H9 (cell line): Measurements from ENCODE around the gene NPRL2. TPM values are rescaled to one million over a fixed set of nuclear protein-coding genes. Genes with fewer than 3 reads are reported as not detected.

ENCODE experiments used
- DNase-seq: peaks from one replicate; pipeline ENCODE4 v3.0.0-alpha.2; 2017
- H2AFZ ChIP-seq: one replicate; pipeline ENCODE4 v1.6.1; 2013; ENCODE audit warnings: mild to moderate bottlenecking, low read length, control low read depth, moderate library complexity
- H2AK5ac ChIP-seq: 2 replicates; pipeline ENCODE4 v1.6.1; 2013; ENCODE audit warnings: low read length, control low read depth, mixed read lengths; ENCODE audit not compliant: insufficient read length
- H2BK120ac ChIP-seq: one replicate; pipeline ENCODE4 v1.6.1; 2013; ENCODE audit warnings: low read depth, mild to moderate bottlenecking, low read length, control low read depth, inconsistent platforms; ENCODE audit not compliant: poor library complexity, severe bottlenecking
- H2BK12ac ChIP-seq: 2 replicates; pipeline ENCODE4 v1.6.1; 2013; ENCODE audit warnings: low read length, control low read depth, mixed read lengths, low read depth; ENCODE audit not compliant: insufficient read length
- H2BK15ac ChIP-seq: 2 replicates; pipeline ENCODE4 v1.6.1; 2013; ENCODE audit warnings: low read depth, low read length, control low read depth
- H2BK20ac ChIP-seq: one replicate; pipeline ENCODE4 v1.6.1; 2013; ENCODE audit warnings: low read depth, mild to moderate bottlenecking, low read length, control low read depth, inconsistent platforms; ENCODE audit not compliant: poor library complexity, severe bottlenecking
- H2BK5ac ChIP-seq: 2 replicates; pipeline ENCODE4 v1.6.1; 2013; ENCODE audit warnings: low read length, control low read depth, mixed read lengths; ENCODE audit not compliant: insufficient read length
- H3K14ac ChIP-seq: 2 replicates; pipeline ENCODE4 v1.6.1; 2013; ENCODE audit warnings: low read length, control low read depth; ENCODE audit not compliant: insufficient read depth
- H3K18ac ChIP-seq: 2 replicates; pipeline ENCODE4 v1.6.1; 2013; ENCODE audit warnings: low read depth, mild to moderate bottlenecking, mixed read lengths, low read length, control low read depth; ENCODE audit not compliant: insufficient read length
- H3K23ac ChIP-seq: 2 replicates; pipeline ENCODE4 v1.6.1; 2013; ENCODE audit warnings: low read length, control low read depth, mixed read lengths, low read depth; ENCODE audit not compliant: insufficient read length
- H3K23me2 ChIP-seq: 2 replicates; pipeline ENCODE4 v1.6.1; 2013; ENCODE audit warnings: low read depth, mild to moderate bottlenecking, mixed read lengths, low read length, control low read depth; ENCODE audit not compliant: insufficient read length, poor library complexity, severe bottlenecking
- H3K27ac ChIP-seq: 2 replicates; pipeline ENCODE4 v1.5.1; 2013; ENCODE audit warnings: low read length, control low read depth, mixed read lengths, low read depth; ENCODE audit not compliant: insufficient read length
- H3K27me3 ChIP-seq: 2 replicates; pipeline ENCODE4 v1.6.1; 2013; ENCODE audit warnings: low read length, control low read depth, inconsistent platforms; ENCODE audit not compliant: insufficient read depth
- H3K4ac ChIP-seq: 2 replicates; pipeline ENCODE4 v1.6.1; 2013; ENCODE audit warnings: low read depth, mild to moderate bottlenecking, control low read depth, inconsistent platforms, low read length, moderate library complexity
- H3K4me1 ChIP-seq: 2 replicates; pipeline ENCODE4 v1.6.1; 2013; ENCODE audit warnings: low read length, control low read depth, inconsistent platforms; ENCODE audit not compliant: insufficient read depth
- H3K4me2 ChIP-seq: 2 replicates; pipeline ENCODE4 v1.6.1; 2013; ENCODE audit warnings: low read length, control low read depth, mixed read lengths; ENCODE audit not compliant: insufficient read length, insufficient read depth
- H3K56ac ChIP-seq: 2 replicates; pipeline ENCODE4 v1.6.1; 2013; ENCODE audit warnings: low read depth, mild to moderate bottlenecking, mixed read lengths, low read length, control low read depth; ENCODE audit not compliant: insufficient read length
- H3K79me1 ChIP-seq: 2 replicates; pipeline ENCODE4 v1.6.1; 2013; ENCODE audit warnings: low read depth, mild to moderate bottlenecking, moderate library complexity, low read length, control low read depth, inconsistent platforms; ENCODE audit not compliant: insufficient read depth, poor library complexity, severe bottlenecking
- H3K79me2 ChIP-seq: 2 replicates; pipeline ENCODE4 v1.6.1; 2013; ENCODE audit warnings: low read length, control low read depth, inconsistent platforms; ENCODE audit not compliant: insufficient read depth
- H3K9ac ChIP-seq: 2 replicates; pipeline ENCODE4 v1.6.1; 2013; ENCODE audit warnings: low read length, control low read depth, mixed read lengths; ENCODE audit not compliant: insufficient read length; ENCODE audit errors: extremely low read depth
- H3K9me3 ChIP-seq: one replicate; pipeline ENCODE4 v1.6.1; 2013; ENCODE audit warnings: low read depth, low read length, inconsistent platforms; ENCODE audit not compliant: control insufficient read depth
- H3T11ph ChIP-seq: one replicate; pipeline ENCODE4 v1.6.1; 2013; ENCODE audit warnings: mild to moderate bottlenecking, low read length, control low read depth, inconsistent platforms
- H4K20me1 ChIP-seq: one replicate; pipeline ENCODE4 v1.6.1; 2013; ENCODE audit not compliant: control insufficient read depth, insufficient read length, insufficient read depth
- H4K5ac ChIP-seq: 2 replicates; pipeline ENCODE4 v1.6.1; 2013; ENCODE audit warnings: low read depth, mild to moderate bottlenecking, mixed read lengths, low read length, control low read depth; ENCODE audit not compliant: insufficient read length
- H4K8ac ChIP-seq: replicated peaks from 2 replicates; pipeline ENCODE4 v1.6.1; 2013; ENCODE audit warnings: low read length, control low read depth, mixed read lengths, low read depth; ENCODE audit not compliant: insufficient read length
- H4K91ac ChIP-seq: 2 replicates; pipeline ENCODE4 v1.6.1; 2013; ENCODE audit warnings: low read depth, mild to moderate bottlenecking, moderate library complexity, mixed read lengths, low read length, control low read depth; ENCODE audit not compliant: insufficient read length
- H3K27ac Mint-ChIP-seq, 3 experiments: 2 replicates in 2 of 3; 3 replicates in 1 of 3; pipeline ENCODE4 v1.8.0; 2020 to 2021; ENCODE audit warnings: mixed read lengths in 3 of 3, mild to moderate bottlenecking in 1 of 3, moderate library complexity in 1 of 3
- H3K27me3 Mint-ChIP-seq: 2 replicates; pipeline ENCODE4 v1.8.0; 2021; ENCODE audit warnings: low read depth, mild to moderate bottlenecking, moderate library complexity, mixed read lengths
- H3K36me3 Mint-ChIP-seq, 3 experiments: 2 replicates in 2 of 3; 3 replicates in 1 of 3; pipeline ENCODE4 v1.8.0; 2020 to 2021; ENCODE audit warnings: low read depth in 3 of 3, mixed read lengths in 3 of 3; ENCODE audit not compliant: insufficient read depth in 1 of 3
- H3K4me1 Mint-ChIP-seq, 2 experiments: 2 replicates each; pipeline ENCODE4 v1.8.0; 2020; ENCODE audit warnings: mixed read lengths in 2 of 2
- H3K4me3 Mint-ChIP-seq, 2 experiments: 2 replicates in 1 of 2; 3 replicates in 1 of 2; pipeline ENCODE4 v1.8.0; 2020 to 2021; ENCODE audit warnings: mild to moderate bottlenecking in 2 of 2, mixed read lengths in 2 of 2, moderate library complexity in 1 of 2
- H3K9me3 Mint-ChIP-seq, 2 experiments: 2 replicates in 1 of 2; 3 replicates in 1 of 2; pipeline ENCODE4 v1.8.0; 2020; ENCODE audit warnings: mild to moderate bottlenecking in 2 of 2, mixed read lengths in 2 of 2, moderate library complexity in 1 of 2
- WGBS: extraction: QIAGEN DNeasy Blood & Tissue Kit; methylation state at CpG from one replicate; pipeline ENCODE4 v1.1.7; 2013; ENCODE audit warnings: missing lambda C conversion rate, low lambda C conversion rate, mixed read lengths; ENCODE audit not compliant: insufficient read length; ENCODE audit errors: extremely low coverage; 5-methylcytosine and 5-hydroxymethylcytosine counted together
- total RNA-seq: library from RNA; stranded (reverse); gene quantifications from 2 replicates; pipeline ENCODE4 v1.2.1, GENCODE V29; 2021
- TF ChIP-seq, protein P1 (sequence below): fragments of 200-600 bp; sonication (generic); conservative IDR thresholded peaks from 3 replicates; pipeline ENCODE4 v1.8.0; 2021; ENCODE audit warnings: antibody characterized with exemption, mild to moderate bottlenecking

The NPRL2 gene
- total RNA-seq, 1 experiment from 2014 or later: 23.4 TPM

DNA sequence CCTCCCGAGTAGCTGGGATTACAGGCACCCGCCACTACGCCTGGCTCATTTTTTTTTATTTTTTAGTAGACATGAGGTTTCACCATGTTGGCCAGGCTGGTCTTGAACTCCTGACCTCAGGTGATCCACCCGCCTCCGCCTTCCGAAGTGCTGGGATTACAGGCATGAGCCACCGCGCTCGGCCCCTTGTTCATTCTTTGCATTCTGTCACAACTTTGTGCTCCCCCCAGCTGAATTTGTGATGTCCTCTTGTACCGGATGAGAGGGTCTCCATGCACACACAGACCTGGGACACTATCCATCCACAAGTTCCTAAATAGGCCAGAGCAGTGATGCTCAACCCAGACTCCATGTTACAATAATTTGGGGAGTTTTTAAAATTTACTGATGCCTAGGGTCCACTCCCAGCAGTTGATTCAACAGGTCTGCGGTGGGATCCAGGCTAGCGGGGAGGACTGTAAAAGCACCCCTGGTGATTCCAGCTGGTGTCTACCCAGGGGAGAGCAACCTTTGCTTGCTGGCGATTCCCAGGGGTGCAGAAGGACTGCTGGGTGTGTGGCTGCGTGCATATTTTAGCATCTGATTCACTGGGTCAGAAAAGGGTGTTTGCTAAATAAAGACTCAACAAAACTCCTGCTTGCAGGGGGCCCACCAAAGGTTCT is 11.0 kb downstream of the NPRL2 start:
- peaks cover 60% of the 10 kb centered on the region for H3K27me3 Mint-ChIP-seq
- H2BK5ac ChIP-seq: no peak overlapping the region
- H4K20me1 ChIP-seq: no peaks in the 10 kb centered on the region
- no peak overlapping the region for H3K27ac ChIP-seq
- no peak overlapping the region for H2BK20ac ChIP-seq
- no peak overlapping the region for H3K9ac ChIP-seq
- no peak overlapping the region for H2BK12ac ChIP-seq
- TF ChIP-seq, protein P1, sequence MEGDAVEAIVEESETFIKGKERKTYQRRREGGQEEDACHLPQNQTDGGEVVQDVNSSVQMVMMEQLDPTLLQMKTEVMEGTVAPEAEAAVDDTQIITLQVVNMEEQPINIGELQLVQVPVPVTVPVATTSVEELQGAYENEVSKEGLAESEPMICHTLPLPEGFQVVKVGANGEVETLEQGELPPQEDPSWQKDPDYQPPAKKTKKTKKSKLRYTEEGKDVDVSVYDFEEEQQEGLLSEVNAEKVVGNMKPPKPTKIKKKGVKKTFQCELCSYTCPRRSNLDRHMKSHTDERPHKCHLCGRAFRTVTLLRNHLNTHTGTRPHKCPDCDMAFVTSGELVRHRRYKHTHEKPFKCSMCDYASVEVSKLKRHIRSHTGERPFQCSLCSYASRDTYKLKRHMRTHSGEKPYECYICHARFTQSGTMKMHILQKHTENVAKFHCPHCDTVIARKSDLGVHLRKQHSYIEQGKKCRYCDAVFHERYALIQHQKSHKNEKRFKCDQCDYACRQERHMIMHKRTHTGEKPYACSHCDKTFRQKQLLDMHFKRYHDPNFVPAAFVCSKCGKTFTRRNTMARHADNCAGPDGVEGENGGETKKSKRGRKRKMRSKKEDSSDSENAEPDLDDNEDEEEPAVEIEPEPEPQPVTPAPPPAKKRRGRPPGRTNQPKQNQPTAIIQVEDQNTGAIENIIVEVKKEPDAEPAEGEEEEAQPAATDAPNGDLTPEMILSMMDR: no peak
- H3K4me3 Mint-ChIP-seq: peak overlapping the region; percentile 33 to 63; a peak in 4 of 5 replicates
- no peak overlapping the region for H4K5ac ChIP-seq
- no peak overlapping the region for H3K18ac ChIP-seq
- no CpG with 5 or more reads among the region's 14 CpGs for WGBS
- H2AFZ ChIP-seq: no peak overlapping the region
- no peak overlapping the region for H3T11ph ChIP-seq
- H3K23ac ChIP-seq: no peak overlapping the region
- H2BK120ac ChIP-seq: no peak overlapping the region
- H2BK15ac ChIP-seq: no peak overlapping the region
- no peaks in the 10 kb centered on the region; the same call in 1 of the 2 replicates for H3K4me1 ChIP-seq
- peaks cover 13% of the 10 kb centered on the region; the same call in 1 of the 2 replicates for H3K27me3 ChIP-seq
- no peak overlapping the region for H3K27ac Mint-ChIP-seq
- no peak overlapping the region for H4K8ac ChIP-seq
- peaks cover 24% of the 10 kb centered on the region for H3K23me2 ChIP-seq
- no peak overlapping the region for H3K14ac ChIP-seq
- H3K4me2 ChIP-seq: peak overlapping the region; percentile 61
- no peaks in the 10 kb centered on the region for H3K79me1 ChIP-seq
- peaks cover 5% of the 10 kb centered on the region; the same call in 1 of the 2 replicates for H3K79me2 ChIP-seq
- peaks cover 25 to 39% of the 10 kb centered on the region in 2 experiments for H3K4me1 Mint-ChIP-seq
- no peak overlapping the region for H2AK5ac ChIP-seq
- DNase-seq: no peak
- no peaks in the 10 kb centered on the region; a peak in 1 of 5 replicates for H3K9me3 Mint-ChIP-seq
- no peak overlapping the region for H3K4ac ChIP-seq
- H3K9me3 ChIP-seq: no peaks in the 10 kb centered on the region
- no peak overlapping the region for H4K91ac ChIP-seq
- H3K56ac ChIP-seq: no peak overlapping the region
- H3K36me3 Mint-ChIP-seq: peaks cover 0 to 2% (median 2%) of the 10 kb centered on the region in 3 experiments; a peak in 5 of 7 replicates
